Measurements from ENCODE around the gene AMER1. TPM values are rescaled to one million over a fixed set of nuclear protein-coding genes. Genes with fewer than 3 reads are reported as not detected.

AMER1 gene
- total RNA-seq (2014; rRNA removed; shearing (Covaris generic)), result 7.0 and 7.1 TPM in 2 replicates
- total RNA-seq (2022), result 7.4 TPM in 2 replicates
- percentile 56 among the genes with signal in this experiment for Bru-seq, nascent RNA
- BruChase-seq, experiment 1, labeled RNA remaining after a 6-hour chase, result percentile 61 among the genes with signal in this experiment
- BruChase-seq, experiment 2, labeled RNA remaining after a 2-hour chase, result percentile 76 among the genes with signal in this experiment
- long read RNA-seq, partial matches to known transcripts, result 0 of 2 reads
- long read RNA-seq, other reads (novel, unspliced or antisense), result 2 of 2 reads

GRCh38 chrX:64205441-64205734, at the start of gene AMER1:
AMER1 (minus strand) TSS chrX:64205708; CDS start chrX:64193286, 12,422 bp downstream.
- no TSS peak for BruUV-seq (replicated peaks)
- H3K9me2 ChIP-seq (ENCODE audit: insufficient read depth, low read length), result no peaks in the 10 kb centered on the region
- POLR2A ChIA-PET, result interaction anchor here (0.5 to 0.6 kb wide), 2 partner anchors 178 to 221 kb away, joined by 4 read pairs; no protein-coding TSS in a partner anchor
- H3K79me2 ChIP-seq (ENCODE audit: insufficient read depth, low read depth, low read length), result no peaks in the 10 kb centered on the region
- TF ChIP-seq CTCF (conservative IDR thresholded peaks at IDR 0.05; ENCODE audit: low read length) (no peak), EZH2phosphoT487 (IDR thresholded peaks at IDR 0.05; ENCODE audit: borderline replicate concordance, low read depth, low read length) (no peak)
- H3K4me3 ChIP-seq (ENCODE audit: low read depth, low read length, poor library complexity, severe bottlenecking), result peak within 1 kb of the TSS; percentile 80
- peak within 1 kb of the TSS; percentile 84 for H3K4me2 ChIP-seq (ENCODE audit: low read length)
- H3K27ac ChIP-seq (ENCODE audit: low read depth, low read length, poor library complexity, severe bottlenecking), result peak within 1 kb of the TSS; percentile 47
- intact Hi-C loops (cut with micrococcal nuclease; ENCODE audit: unreplicated experiment), result loop anchor here (2.0 to 5.0 kb wide), 2 partner anchors 189 to 853 kb away; partner anchors contain the start of genes MTMR8 and SPIN4
- CTCF ChIA-PET (ENCODE audit: unreplicated experiment), result interaction anchor here (0.9 kb wide), 1 partner anchor 223 kb away, joined by 4 read pairs; no protein-coding TSS in a partner anchor
- H2AFZ ChIP-seq (ENCODE audit: low read length), result peak within 1 kb of the TSS; percentile 93
- H3K36me3 ChIP-seq (ENCODE audit: insufficient read depth, low read length), result no peaks in the 10 kb centered on the region
- no peaks in the 10 kb centered on the region for H3K9me3 ChIP-seq (ENCODE audit: low read length)
- DNase-seq (ENCODE audit: low spot score), result no peak
- H4K20me1 ChIP-seq (ENCODE audit: insufficient read depth, low read length), result no peaks in the 10 kb centered on the region
- H3K4me1 ChIP-seq (ENCODE audit: insufficient read depth, low read length, poor library complexity, severe bottlenecking), result peaks cover 12% of the 10 kb centered on the region

GRCh38 chrX:64230123-64230970, 24.8 kb upstream of the AMER1 start, which contains the start of gene ASB12:
ASB12 (minus strand) TSS chrX:64230607; CDS start chrX:64225650, 4,957 bp downstream.
- Histone ChIP-seq H3K27ac (ENCODE audit: low read depth, low read length, poor library complexity, severe bottlenecking) (no peak within 1 kb of the TSS), H3K79me2 (ENCODE audit: insufficient read depth, low read depth, low read length) (no peaks in the 10 kb centered on the region), H3K9me2 (ENCODE audit: insufficient read depth, low read length) (no peaks in the 10 kb centered on the region), H4K20me1 (ENCODE audit: insufficient read depth, low read length) (no peaks in the 10 kb centered on the region), H3K4me2 (ENCODE audit: low read length) (no peak within 1 kb of the TSS), H3K9me3 (ENCODE audit: low read length) (no peaks in the 10 kb centered on the region), H3K36me3 (ENCODE audit: insufficient read depth, low read length) (no peaks in the 10 kb centered on the region), H3K4me3 (ENCODE audit: low read depth, low read length, poor library complexity, severe bottlenecking) (no peak within 1 kb of the TSS), H3K4me1 (ENCODE audit: insufficient read depth, low read length, poor library complexity, severe bottlenecking) (no peaks in the 10 kb centered on the region), H2AFZ (ENCODE audit: low read length) (no peak within 1 kb of the TSS)
- TF ChIP-seq CTCF (conservative IDR thresholded peaks at IDR 0.05; ENCODE audit: low read length), result no peak
- TF ChIP-seq EZH2phosphoT487 (IDR thresholded peaks at IDR 0.05; ENCODE audit: borderline replicate concordance, low read depth, low read length), result no peak
- no TSS peak for BruUV-seq (replicated peaks)
- DNase-seq (ENCODE audit: low spot score), result no peak
- CTCF ChIA-PET (ENCODE audit: unreplicated experiment), result no interaction called here
- POLR2A ChIA-PET, result no interaction called here
- intact Hi-C loops (cut with micrococcal nuclease; ENCODE audit: unreplicated experiment), result no loop called here
